GM23338 (cell line): Measurements from ENCODE around the gene PSMD13. TPM values are rescaled to one million over a fixed set of nuclear protein-coding genes. Genes with fewer than 3 reads are reported as not detected.
"Not testable (repeated sequence)": the region's sequence is repeated elsewhere in the genome, so short reads cannot be mapped to it uniquely, and the experiment has no call there.

Experiments used
- ATAC-seq: fragments of 200-7000 bp; cut with Tn5 transposase; 3 replicates; pipeline ENCODE4 v1.9.1; 2020
- DNase-seq: peaks from one replicate; pipeline ENCODE4 v3.0.0-alpha.2; 2015; ENCODE audit warnings: low spot score
- H2AFZ ChIP-seq: fragments of 200-600 bp; sonication (generic); 2 replicates; pipeline ENCODE4 v1.8.0; 2016; ENCODE audit warnings: antibody characterized with exemption, mild to moderate bottlenecking, moderate library complexity
- H3F3A ChIP-seq: fragments of 200-600 bp; sonication (generic); replicated peaks from 2 replicates; pipeline ENCODE4 v1.8.0; 2017; ENCODE audit warnings: antibody characterized with exemption, mixed run types, low read depth
- H3K27ac ChIP-seq: fragments of 200-600 bp; sonication (generic); 2 replicates; pipeline ENCODE4 v1.6.1; 2016; ENCODE audit warnings: low read depth
- H3K27me3 ChIP-seq: fragments of 200-600 bp; sonication (generic); 2 replicates; pipeline ENCODE4 v1.8.0; 2016; ENCODE audit warnings: mild to moderate bottlenecking, mixed run types, moderate library complexity; ENCODE audit not compliant: insufficient read depth
- H3K36me3 ChIP-seq: fragments of 200-600 bp; sonication (generic); 2 replicates; pipeline ENCODE4 v1.8.0; 2016; ENCODE audit warnings: mild to moderate bottlenecking; ENCODE audit not compliant: insufficient read depth
- H3K4me1 ChIP-seq: fragments of 200-600 bp; sonication (generic); 2 replicates; pipeline ENCODE4 v1.8.0; 2016; ENCODE audit warnings: mild to moderate bottlenecking, moderate library complexity; ENCODE audit not compliant: insufficient read depth
- H3K4me2 ChIP-seq: fragments of 200-600 bp; sonication (generic); 2 replicates; pipeline ENCODE4 v1.7.1; 2017; ENCODE audit warnings: mixed run types
- H3K4me3 ChIP-seq: fragments of 200-600 bp; sonication (generic); 2 replicates; pipeline ENCODE4 v1.6.1; 2016; ENCODE audit warnings: mixed run types
- H3K79me2 ChIP-seq: fragments of 200-600 bp; sonication (generic); replicated peaks from 2 replicates; pipeline ENCODE4 v1.8.0; 2017; ENCODE audit warnings: mild to moderate bottlenecking; ENCODE audit not compliant: insufficient read depth
- H3K9me2 ChIP-seq: fragments of 200-600 bp; sonication (generic); 2 replicates; pipeline ENCODE4 v1.8.0; 2017; ENCODE audit not compliant: insufficient read depth
- H4K20me1 ChIP-seq: fragments of 200-600 bp; sonication (generic); replicated peaks from 2 replicates; pipeline ENCODE4 v1.8.0; 2017; ENCODE audit warnings: mild to moderate bottlenecking; ENCODE audit not compliant: insufficient read depth
- H3K27ac Mint-ChIP-seq: 2 replicates; pipeline ENCODE4 v1.8.0; 2020; ENCODE audit warnings: inconsistent platforms, mild to moderate bottlenecking, moderate library complexity, mixed read lengths
- H3K27me3 Mint-ChIP-seq: 3 replicates; pipeline ENCODE4 v1.8.0; 2022; ENCODE audit warnings: low read depth, mild to moderate bottlenecking, moderate library complexity, mixed read lengths, inconsistent platforms; ENCODE audit not compliant: insufficient read depth, poor library complexity
- H3K36me3 Mint-ChIP-seq: 3 replicates; pipeline ENCODE4 v1.8.0; 2021; ENCODE audit warnings: low read depth, mild to moderate bottlenecking, inconsistent platforms, moderate library complexity, mixed read lengths
- H3K4me1 Mint-ChIP-seq: 3 replicates; pipeline ENCODE4 v1.8.0; 2020; ENCODE audit warnings: mild to moderate bottlenecking, inconsistent platforms, mixed read lengths
- H3K4me3 Mint-ChIP-seq: 3 replicates; pipeline ENCODE4 v1.8.0; 2021; ENCODE audit warnings: moderate library complexity, mild to moderate bottlenecking, inconsistent platforms, mixed read lengths
- H3K9me3 Mint-ChIP-seq: 3 replicates; pipeline ENCODE4 v1.8.0; 2020; ENCODE audit warnings: moderate library complexity, mild to moderate bottlenecking, inconsistent platforms, mixed read lengths
- polyA plus RNA-seq: library from polyadenylated mRNA; unstranded; fragments of >200 nt; fragmentation: Nextera tagmentation; extraction: Ambion mirVana; gene quantifications from 2 replicates; pipeline ENCODE4 v1.2.1, GENCODE V29; 2016
- total RNA-seq: library from RNA; depleted of rRNA; stranded (reverse); fragments of >200 nt; shearing (Covaris generic); gene quantifications from 2 replicates; pipeline ENCODE4 v1.2.3, GENCODE V29; 2014
- TF ChIP-seq, protein P1 (sequence below), 2 experiments: fragments of 200-600 bp in 1 of 2; sonication (generic) in 1 of 2; conservative IDR thresholded peaks; 2 replicates each; pipeline versions ENCODE4 v1.5.1 to v1.6.1; 2016 to 2017; ENCODE audit warnings: antibody characterized with exemption in 2 of 2, low read depth in 2 of 2, mild to moderate bottlenecking in 2 of 2, moderate library complexity in 1 of 2

The PSMD13 gene
- total and polyA plus RNA-seq, 2 experiments from 2014 or later: 111 to 114 TPM

DNA sequence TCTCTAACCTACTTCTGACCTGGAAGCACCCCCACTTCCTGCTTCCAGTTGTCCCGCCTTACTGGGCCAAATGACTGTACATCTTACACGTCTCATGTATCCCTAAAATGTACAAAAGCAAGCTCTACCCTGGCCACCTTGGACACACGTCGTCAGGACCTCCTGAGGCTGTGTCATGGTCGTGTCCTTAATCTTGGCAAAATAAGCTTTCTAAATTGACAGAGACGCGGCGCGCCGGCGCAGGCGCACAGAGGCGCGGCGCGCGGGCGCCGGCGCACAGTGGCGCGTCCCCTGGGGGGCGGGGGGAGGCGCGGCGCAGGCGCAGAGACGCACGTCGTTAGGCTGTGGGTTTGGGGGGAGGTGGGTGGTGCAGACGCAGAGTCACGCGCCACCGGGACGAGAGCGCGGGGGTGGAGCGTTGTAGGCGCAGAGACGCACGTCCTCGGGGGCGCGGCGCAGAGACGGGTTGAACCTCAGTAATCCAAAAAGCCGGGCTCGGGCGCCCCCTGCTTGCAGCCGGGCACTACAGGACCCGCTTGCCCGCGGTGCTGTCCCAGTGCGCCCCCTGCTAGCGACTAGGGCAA, 47.5 kb upstream of the PSMD13 start:
- H3K4me1 Mint-ChIP-seq, H3K27me3 ChIP-seq, H3K4me3 ChIP-seq, H3K4me1 ChIP-seq, H3K9me2 ChIP-seq, H3K27me3 Mint-ChIP-seq, H3K4me3 Mint-ChIP-seq, DNase-seq, H3K36me3 Mint-ChIP-seq, H4K20me1 ChIP-seq, H3K27ac Mint-ChIP-seq, H3K27ac ChIP-seq, H3K4me2 ChIP-seq, H3F3A ChIP-seq, H3K79me2 ChIP-seq, H3K36me3 ChIP-seq, H2AFZ ChIP-seq: not testable (repeated sequence)
- H3K9me3 Mint-ChIP-seq: peaks cover 17% of the 10 kb centered on the region
- TF ChIP-seq, protein P1, sequence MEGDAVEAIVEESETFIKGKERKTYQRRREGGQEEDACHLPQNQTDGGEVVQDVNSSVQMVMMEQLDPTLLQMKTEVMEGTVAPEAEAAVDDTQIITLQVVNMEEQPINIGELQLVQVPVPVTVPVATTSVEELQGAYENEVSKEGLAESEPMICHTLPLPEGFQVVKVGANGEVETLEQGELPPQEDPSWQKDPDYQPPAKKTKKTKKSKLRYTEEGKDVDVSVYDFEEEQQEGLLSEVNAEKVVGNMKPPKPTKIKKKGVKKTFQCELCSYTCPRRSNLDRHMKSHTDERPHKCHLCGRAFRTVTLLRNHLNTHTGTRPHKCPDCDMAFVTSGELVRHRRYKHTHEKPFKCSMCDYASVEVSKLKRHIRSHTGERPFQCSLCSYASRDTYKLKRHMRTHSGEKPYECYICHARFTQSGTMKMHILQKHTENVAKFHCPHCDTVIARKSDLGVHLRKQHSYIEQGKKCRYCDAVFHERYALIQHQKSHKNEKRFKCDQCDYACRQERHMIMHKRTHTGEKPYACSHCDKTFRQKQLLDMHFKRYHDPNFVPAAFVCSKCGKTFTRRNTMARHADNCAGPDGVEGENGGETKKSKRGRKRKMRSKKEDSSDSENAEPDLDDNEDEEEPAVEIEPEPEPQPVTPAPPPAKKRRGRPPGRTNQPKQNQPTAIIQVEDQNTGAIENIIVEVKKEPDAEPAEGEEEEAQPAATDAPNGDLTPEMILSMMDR (conservative IDR thresholded peaks at IDR 0.05; ENCODE audit: low read depth in 2 of 2): 0 out of 4 replicates have a peak, but pooled peaks of 1 of the 2 experiments have one; percentile 9
- ATAC-seq: peak; percentile 25; the same call in 2 of the 3 replicates

DNA sequence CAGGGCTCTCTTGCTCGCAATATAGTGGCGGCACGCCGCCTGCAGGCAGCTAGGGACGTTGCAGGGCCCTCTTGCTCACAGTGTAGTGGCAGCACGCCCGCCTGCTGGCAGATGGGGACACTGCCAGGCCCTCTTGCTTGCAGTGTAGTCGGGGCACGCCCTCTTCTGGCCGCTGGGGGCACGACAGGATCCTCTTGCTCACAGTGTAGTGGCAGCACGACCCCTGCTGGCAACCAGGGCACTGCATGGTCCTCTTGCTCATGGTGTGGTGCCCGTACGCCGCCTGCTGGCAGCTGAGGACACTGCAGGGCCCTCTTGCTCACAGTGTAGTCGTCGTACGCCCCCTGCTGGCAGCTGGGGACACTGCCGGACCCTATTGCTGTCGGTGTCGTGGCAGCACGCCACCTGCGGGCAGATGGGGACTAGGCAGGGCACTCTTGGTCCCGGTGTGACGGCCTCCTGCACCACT, 46.9 kb upstream of the PSMD13 start:
- H3K36me3 ChIP-seq: not testable (repeated sequence)
- TF ChIP-seq, protein P1 (conservative IDR thresholded peaks at IDR 0.05; ENCODE audit: low read depth in 2 of 2): peak in 1 of 2 experiments; percentile 26; a peak in 2 of 4 replicates

DNA sequence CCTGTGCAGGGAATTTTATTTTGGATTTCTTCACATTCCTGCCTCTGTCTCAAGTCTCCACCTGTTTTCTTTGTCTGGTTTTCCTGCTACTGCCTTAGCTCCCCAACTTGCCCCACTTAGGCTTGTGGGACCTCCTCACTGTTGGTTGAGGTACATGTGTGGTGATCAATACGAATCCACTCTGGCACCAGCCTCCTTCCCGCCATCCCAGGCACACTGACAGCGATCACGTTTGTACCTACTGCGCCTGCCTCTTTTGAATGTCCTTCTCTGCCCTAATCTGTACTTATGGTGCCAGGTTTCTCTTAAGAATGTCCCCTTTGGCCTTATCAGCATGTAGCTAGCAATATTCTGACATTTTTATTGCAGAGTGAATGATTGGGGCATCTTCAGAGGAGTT, 46.2 kb upstream of the PSMD13 start:
- not testable (repeated sequence) for H3K79me2 ChIP-seq, H3K4me1 Mint-ChIP-seq, H3K27ac Mint-ChIP-seq, H3F3A ChIP-seq, H4K20me1 ChIP-seq, H3K9me2 ChIP-seq, DNase-seq, H3K36me3 ChIP-seq, ATAC-seq, H3K4me3 ChIP-seq, H3K27me3 ChIP-seq, H3K27ac ChIP-seq, H3K36me3 Mint-ChIP-seq, H3K4me1 ChIP-seq, H3K27me3 Mint-ChIP-seq, H2AFZ ChIP-seq, H3K4me2 ChIP-seq, H3K4me3 Mint-ChIP-seq
- peaks cover 17% of the 10 kb centered on the region for H3K9me3 Mint-ChIP-seq

More for the DNA sequence above, 46.9 kb upstream of the PSMD13 start:
- H3K27me3 ChIP-seq, DNase-seq, H3K4me3 ChIP-seq, H3K9me2 ChIP-seq, H3K4me2 ChIP-seq, H3F3A ChIP-seq, H3K36me3 Mint-ChIP-seq, H3K27ac Mint-ChIP-seq, H2AFZ ChIP-seq, H3K79me2 ChIP-seq, H3K4me1 Mint-ChIP-seq, H3K27ac ChIP-seq, H3K27me3 Mint-ChIP-seq, H4K20me1 ChIP-seq, H3K4me3 Mint-ChIP-seq, H3K4me1 ChIP-seq: not testable (repeated sequence)
- peaks cover 17% of the 10 kb centered on the region for H3K9me3 Mint-ChIP-seq
- ATAC-seq: peak; percentile 80

DNA sequence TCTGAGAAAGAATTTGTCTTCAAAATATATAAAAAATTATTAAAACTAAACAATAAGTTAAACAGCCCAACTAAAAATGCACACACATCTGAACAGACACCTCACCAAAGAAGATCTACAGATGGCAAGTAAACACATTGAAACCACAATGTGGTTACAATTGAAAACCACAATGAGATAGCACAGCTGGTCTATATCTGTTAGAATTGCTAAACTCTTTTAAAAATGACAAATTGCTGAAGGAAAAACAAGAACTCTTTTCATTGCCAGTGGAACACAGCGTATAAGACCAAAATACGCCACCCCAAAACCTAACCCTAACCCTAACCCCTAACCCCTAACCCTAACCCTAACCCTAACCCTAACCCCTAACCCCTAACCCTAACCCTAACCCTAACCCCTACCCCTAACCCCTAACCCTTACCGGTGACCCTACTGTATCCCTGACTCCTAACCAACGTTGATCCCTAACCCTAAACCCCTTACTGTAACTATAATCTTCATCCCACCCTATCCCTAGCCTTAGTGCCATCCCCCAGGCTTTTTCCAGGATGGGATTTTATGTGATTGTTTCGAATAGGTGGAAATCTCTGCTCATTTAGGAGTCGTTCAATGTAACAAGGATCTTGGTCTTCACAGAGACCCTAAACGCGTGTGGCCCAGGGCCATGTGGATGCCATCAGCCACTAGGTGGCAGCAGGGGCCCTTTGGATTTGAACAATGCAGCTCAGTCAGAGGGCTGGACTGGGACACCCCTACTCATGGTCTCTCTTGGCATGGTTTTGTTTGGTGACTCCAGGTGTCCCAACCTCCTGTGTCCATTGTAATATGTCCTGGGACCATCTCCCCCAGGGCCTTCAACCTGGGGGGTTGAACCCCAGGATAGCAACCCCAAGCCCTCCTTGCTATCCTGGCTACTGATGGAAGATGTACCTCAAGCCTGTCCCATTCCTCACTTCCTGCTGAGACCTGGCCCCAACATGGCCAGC, 45.0 kb upstream of the PSMD13 start:
- peak; percentile 61 for ATAC-seq
- H3K4me1 Mint-ChIP-seq: not testable (repeated sequence)

DNA sequence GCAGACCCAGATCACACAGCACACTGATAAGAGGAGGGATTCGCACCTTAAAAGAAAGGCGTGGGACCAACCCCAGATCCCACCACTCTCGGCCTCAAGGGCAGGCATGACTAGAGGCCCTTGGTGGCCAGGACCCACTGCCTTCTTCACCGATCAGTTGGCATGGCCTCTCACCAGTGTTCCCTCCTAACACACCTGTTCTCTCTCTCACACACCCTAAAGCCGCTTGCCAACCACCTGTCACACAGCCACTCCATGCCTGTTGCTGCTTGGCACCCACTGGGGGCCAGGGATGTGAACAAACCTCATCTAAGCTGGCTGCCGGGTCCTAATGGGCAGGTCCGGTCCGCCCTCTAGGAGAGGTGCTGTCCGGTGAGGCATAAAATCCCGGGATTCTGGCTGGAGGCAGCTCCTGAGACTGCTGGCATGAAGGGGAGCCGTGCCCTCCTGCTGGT, 44.1 kb upstream of the PSMD13 start, which contains the start of gene SCGB1C1:
Gene SCGB1C1, plus strand, starts transcription at position 405 of the 455 bp plus-strand sequence. Its CDS starts 22 bp downstream, at position 427.
- H3K4me3 Mint-ChIP-seq, H3K27me3 ChIP-seq, H3F3A ChIP-seq, H3K36me3 ChIP-seq, H3K4me2 ChIP-seq, H3K27ac Mint-ChIP-seq, ATAC-seq, H3K36me3 Mint-ChIP-seq, H3K9me2 ChIP-seq, H3K4me3 ChIP-seq, H3K27me3 Mint-ChIP-seq, H4K20me1 ChIP-seq, H3K27ac ChIP-seq, H2AFZ ChIP-seq, H3K4me1 ChIP-seq, DNase-seq, H3K4me1 Mint-ChIP-seq, H3K79me2 ChIP-seq: not testable (repeated sequence)
- H3K9me3 Mint-ChIP-seq: peaks cover 17% of the 10 kb centered on the region

More for the DNA sequence above, 45.0 kb upstream of the PSMD13 start:
- H3K4me1 ChIP-seq, DNase-seq, H3K4me3 Mint-ChIP-seq, H3K79me2 ChIP-seq, H3K27ac Mint-ChIP-seq, H2AFZ ChIP-seq, H3K36me3 ChIP-seq, H4K20me1 ChIP-seq, H3K4me3 ChIP-seq, H3K4me2 ChIP-seq, H3K9me2 ChIP-seq, H3K27me3 ChIP-seq, H3K27me3 Mint-ChIP-seq, H3F3A ChIP-seq, H3K36me3 Mint-ChIP-seq, H3K27ac ChIP-seq: not testable (repeated sequence)
- H3K9me3 Mint-ChIP-seq: peaks cover 17% of the 10 kb centered on the region
